Upper lobe of left lung (tissue), 4 donors: ENCODE results near the gene CHCHD1.

ENCODE experiments used
- CTCF ChIP-seq, 6 experiments: fragments of 450-650 bp in 4 of 6; fragments of 200-600 bp in 2 of 6; sonication (generic) in 2 of 6; IDR thresholded peaks; one replicate each; pipeline ENCODE4 v1.5.1; 2016 to 2019; ENCODE audit warnings: antibody characterized with exemption in 6 of 6
- POLR2AphosphoS5 ChIP-seq, 2 donors: sonication (generic); formaldehyde crosslinking; IDR thresholded peaks; one replicate each; pipeline ENCODE4 v1.5.1; 2017; ENCODE audit warnings: antibody characterized with exemption in 2 of 2

GRCh38 chr10:73827346-73828089, 45.7 kb downstream of the CHCHD1 start:
- TF ChIP-seq CTCF (IDR thresholded peaks at IDR 0.05) (no peak), POLR2AphosphoS5 (IDR thresholded peaks at IDR 0.05) (no peak)
